ENCODE measurements around the gene DDT.
"Not testable (repeated sequence)": the region's sequence is repeated elsewhere in the genome, so short reads cannot be mapped to it uniquely, and the experiment has no call there.

The DDT gene

DNA sequence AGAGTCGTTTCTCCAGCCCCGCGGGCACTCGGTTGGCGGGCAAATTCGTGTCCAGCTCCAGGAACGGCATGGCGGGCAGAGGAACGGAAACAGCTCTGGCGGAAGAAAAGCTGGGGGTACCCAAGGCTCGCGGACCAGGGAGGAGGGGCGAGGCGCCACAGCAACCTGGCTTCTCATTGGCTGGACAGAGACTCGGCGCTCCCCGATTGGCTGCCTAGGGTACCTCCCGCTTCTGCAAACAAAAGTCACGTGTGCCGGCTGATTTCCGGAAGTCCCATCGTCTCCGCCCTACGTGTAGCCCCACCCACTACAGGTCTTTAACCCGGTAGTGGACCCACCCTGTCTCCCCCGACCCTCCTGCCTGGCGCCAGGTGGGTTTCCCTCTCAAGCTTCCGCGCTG is at the start of gene DDT:
DDT (minus strand) TSS at position 97 of the 400 bp plus-strand sequence; CDS start at position 70, 27 bp downstream.
- not testable (repeated sequence) for DNase-seq

DNA sequence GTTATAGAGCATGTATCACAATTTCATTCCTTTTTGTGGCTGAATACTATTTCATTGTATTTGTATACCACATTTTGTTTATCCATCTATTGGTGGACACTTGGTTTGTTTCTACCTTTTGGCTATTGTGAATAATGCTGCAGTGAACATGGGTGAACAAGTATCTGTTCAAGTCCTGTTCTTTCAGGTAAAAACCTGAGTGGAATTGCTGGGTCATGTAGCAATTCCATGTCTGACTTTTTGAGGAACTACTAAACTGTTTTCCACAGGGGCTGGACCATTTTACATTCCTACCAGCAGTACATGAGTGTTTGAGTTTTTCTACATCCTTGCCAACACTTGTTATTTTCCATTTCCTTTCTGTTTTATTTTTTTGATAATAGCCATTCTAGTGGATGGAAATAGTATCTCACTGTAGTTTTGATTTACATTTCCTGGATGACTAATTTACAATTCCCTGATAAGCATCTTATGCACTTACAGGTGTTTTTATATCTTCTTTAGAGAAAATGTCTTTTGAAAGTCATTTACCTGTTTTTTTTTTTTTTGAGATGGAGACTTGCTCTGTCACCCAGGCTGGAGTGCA is 49.1 kb upstream of the DDT start:
- no peak for DNase-seq

DNA sequence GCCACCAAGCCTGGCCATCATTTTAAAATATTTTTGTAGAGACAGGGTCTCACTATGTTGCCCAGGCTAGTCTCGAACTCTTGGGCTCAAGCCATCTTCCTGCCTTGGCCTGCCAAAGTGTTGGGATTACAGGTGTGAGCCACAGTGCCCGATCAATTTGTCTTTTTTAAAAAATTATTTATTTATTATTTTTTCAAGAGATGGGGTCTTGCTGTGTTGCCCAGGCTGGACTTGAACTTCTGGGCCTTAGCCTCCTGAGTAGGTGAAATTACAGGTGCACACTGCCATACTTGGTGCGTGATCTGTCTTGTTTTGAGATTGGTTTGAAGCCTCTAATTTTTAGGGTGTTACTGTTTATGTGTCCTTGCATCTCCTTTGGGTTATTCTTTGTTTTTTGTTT is 47.1 kb upstream of the DDT start:
- no peak for DNase-seq

DNA sequence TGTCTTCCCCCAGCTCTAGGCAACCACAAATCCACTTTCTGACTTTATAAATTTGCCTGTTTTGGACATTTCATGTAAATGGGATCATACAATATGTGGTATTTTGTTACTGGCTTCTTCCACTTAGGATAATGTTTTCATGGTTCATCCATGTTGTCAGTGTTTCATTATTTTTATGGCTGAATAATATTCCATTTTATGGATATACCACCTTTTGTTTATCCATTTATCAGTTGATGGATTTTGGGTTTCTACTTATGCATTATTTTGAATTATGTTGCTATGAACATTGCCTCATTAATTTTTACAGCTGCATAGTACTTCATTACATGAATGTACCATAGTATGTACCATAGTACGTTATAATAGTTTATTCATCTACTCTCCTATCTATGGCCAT is 41.9 kb upstream of the DDT start:
- DNase-seq, result no peak

DNA sequence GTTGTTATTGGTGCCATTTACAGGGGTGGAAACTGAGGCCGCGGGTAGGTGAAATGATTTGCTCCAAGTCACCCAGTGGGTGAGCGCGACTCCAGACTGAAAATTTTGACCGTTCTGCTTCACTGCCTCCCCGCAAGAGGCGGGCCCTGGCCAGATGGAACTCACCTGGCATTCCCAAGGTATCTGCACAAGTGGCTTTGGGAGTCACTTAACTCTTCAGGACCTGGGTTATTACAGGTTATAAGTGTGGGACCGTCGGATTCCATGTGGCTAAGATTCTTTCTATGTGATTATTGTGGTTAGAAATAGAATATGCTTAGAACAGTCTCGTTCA is 37.5 kb upstream of the DDT start:
- no peak for DNase-seq

DNA sequence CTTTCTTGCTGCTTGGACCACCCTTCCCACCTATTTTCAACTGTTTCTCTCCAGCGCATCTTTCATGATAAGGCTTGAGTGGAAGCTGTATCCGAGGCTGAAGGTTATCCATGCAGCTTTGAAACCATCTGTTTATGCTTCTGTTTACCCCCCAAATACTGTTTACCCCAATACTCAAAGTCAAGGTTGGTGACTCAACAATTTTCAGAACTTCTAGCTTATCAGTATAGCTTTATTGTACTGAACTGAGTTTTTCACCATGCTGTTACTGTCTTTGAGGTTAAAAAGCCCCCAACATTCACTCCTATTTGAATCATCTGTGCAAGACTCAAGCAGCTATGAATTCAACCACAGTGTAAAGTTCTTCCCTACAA is 35.8 kb upstream of the DDT start:
- DNase-seq, result no peak

DNA sequence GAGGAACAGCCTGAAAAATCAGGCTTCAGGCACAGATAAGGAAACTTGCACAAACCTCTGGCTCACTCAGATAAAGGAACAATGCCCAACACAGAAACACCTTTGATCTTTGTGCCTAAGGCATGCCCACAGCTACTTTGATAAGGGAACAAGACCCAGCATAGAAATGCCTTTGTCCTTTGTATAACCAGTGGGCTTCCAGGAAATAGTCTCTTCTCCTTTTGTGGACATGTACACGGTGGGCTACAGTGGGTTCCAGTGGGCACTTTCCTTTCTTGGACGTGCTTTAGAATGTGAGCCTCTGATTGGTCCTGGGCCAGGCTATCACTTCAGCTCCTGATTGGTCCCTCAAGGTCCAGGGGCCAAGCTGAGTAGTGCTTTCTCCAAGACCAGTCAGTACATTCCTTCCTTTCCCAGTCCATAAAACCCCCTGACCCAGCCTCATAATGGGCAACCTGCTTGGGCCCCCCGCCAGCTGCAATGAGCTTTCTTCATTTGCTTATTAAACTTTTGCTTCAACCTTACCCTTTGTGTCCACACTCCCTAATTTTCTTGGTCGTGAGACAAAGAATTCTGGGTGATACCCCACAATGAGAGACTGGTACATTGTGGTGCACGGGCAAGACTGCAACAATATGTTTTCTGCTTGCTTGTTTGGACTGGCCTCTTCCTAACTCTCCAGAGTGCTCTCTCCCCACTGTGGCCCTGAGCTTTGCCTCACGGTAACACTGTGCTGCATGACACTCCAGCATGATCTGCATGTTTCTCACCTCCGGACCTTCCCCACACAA is 35.2 kb upstream of the DDT start:
- DNase-seq, result no peak

DNA sequence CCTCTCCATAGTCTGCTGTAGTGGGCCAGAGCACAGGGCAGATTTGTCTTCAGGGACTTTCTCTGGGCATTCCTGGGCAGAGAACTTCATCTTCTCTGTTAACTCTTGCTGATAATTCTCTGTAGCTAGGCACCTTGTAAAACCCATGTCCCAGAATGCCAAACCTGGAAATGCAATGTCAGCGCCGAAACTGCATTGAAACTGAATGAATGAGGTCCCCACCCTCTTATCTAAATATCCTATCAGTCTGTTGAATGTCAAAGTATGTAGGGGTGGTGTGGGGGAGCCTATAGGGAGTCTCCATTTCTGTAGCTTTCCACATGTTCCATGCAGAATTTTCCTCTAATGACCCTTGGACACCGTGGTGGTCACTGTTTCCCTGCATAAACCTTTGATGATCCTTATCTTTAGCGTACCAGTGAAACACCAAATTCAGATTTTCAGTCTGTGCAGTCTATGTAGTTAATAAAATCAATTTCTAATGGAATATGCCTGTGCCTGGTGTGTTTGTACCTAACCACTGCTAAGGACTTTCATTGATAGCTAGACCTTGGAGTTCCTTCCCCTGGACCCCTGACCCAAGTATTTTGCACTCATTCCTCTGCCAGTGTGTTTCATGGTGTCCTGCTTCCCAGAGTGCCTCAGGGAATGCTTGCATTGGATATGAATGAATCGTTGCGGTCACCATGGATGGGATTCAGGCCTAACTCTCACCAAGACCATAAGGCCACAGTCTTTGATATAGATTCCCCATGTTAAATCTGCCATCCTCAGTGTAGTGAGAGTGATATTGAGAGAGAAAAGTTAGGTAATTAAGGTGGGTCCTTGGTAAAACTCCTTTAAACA is 34.4 kb upstream of the DDT start:
- no peak for DNase-seq

DNA sequence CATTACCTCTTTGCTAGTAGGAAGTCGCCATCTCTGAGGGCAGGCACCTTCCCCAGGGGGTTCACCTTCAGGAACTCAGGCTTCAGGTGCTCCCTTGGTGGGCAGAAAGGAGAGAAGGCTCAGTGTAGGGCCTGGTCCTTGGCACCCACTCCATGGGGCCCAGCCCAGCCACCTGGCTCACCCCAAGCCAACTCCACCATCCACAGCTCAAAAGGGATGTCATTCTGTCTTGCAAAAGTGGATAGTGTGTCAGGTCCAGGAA is 33.7 kb upstream of the DDT start:
- DNase-seq, result no peak

DNA sequence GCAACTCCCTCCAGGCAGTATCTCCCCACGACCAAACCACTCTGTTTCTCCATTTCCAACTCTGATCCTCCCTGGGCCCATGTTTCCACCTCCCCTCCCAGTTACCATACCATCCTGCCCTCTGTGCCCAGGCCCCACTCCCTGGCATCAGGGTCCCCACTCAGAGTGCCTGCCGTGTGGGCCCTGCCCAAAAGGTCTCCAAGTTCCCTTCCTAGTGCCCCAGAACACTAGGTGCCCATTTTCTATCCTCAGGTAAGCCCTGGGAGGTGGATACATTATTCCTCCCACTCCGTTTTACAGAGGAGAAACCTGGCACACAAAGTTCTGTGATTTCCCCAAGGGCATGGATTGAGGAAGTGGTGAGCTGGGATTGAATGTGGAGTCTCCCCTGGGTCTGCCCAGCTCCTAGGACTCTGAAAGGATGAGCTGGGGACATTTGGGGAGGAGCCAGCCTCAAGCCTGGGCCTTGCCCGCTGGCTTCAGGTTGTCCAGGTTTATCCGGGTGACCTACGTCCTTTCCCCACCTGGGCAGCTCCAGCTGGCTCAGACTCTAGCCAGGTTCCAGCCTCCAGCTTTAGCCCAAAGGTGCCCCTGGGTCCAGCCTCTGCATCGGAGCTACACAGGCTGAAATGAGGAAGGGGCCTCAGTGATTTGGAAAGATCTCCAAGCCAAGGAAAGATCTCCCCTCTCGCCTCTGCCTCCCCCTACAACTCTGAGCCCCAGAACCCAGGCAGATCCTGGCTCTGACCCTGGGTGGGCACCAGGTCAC is 33.2 kb upstream of the DDT start:
- DNase-seq, result no peak

DNA sequence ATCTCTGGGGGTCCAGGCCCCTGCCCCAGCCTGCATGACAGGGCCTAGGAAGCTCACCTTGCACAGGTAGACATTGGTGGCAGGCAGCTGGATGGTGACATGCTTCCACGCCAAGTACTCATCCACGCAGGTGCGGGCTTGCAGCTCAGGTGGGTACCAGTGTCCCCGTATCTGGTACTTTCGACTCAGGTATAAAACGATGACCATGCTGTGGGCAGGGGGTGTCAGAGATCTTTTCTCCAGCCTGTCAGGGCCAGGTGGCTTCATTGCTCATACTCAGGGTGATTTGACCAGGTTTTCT is 32.6 kb upstream of the DDT start:
- no peak for DNase-seq

DNA sequence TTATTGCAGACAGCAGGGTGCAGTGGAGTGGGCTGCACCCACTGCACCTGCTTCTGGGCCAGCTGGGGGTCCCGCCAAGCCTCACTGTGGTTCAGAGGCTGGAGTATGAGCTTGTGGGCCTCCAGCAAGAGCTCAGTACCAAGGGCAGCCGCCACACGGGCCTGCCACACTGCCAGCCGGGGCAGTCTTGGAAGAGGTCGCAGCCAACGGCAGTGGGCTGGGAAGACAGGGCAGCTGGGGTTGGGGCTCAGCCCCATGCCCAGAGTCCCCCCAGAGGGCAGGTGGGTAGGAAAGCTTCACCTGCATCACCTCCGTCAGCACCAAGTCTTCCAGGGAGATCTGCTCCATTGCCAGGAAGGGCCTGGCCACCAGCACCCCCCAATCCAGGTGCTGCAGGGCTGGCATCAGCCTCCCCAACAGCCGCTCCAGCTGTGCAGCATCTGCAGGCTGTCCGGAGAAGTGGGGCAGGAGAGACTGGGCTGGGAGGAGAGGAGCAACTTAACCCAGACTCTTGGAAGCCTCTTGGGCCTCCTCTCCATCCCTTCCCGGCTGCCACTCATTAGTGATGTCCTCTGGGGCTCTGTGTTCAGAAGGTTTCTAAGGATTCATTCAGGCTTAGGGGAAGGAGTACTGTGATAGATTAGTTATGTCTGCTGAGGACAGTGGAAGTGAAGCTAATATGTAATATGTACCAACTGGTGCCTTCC is 32.1 kb upstream of the DDT start:
- no peak for DNase-seq

DNA sequence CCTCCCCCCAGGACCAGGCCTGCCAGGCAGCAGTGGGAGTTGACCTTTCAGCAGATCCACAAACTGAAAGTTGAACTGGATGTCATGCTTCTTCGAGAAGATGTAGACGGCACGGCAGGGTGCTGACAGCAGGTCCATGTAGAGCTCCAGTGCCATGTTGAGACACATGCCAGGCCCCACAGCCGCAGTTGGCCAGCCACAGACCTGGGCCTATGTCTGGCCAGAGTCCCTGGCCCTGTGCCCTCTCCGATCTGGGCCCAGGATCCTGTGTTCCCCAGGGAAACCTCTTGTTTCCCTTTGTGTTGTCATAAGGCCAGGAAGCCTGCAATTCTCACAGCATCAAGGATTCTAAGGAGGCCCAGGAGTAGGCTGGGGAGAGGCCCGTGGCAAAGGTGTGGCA is 31.0 kb upstream of the DDT start, which contains the start of gene GSTT4:
GSTT4 (minus strand) TSS at position 253 of the 400 bp plus-strand sequence; CDS start at position 156, 97 bp downstream.
- no peak for DNase-seq

DNA sequence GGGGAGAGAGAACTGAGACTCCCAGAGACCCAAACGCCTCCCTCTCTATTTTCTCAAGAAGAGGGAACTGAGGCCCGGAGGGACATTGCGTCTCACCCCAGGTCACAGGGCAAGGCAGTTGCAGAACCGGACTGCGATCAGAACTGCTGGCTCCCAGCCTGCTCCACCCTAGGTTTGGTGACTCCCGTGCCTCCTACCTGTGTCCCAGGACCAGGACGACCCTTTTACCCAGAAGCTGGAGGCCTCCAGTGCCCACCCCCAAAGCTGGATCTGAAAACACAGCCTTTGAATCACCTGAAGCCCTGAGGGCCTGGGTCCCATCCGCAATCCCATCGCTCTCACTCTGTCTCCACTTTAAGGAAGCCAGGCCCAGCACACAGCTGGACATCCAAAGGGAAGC is 29.6 kb upstream of the DDT start:
- DNase-seq, result no peak

DNA sequence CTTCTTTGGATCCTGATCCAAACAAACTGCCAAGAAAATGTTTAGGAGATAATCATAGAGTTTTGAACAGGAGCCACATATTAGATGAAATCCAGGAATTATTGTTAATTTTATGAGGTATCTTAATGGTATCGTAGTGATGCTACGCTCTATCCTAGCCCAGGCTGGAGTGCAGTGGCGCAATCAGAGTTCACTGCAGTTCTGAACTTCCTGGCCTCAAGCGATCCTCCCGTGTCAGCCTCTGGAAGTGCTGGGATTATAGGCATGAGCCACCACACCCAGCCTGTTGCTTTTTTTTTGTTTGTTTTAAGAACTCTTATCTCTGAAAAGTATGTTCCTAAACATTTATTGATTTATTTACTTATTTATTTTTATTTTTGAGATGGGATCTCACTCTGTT is 28.6 kb upstream of the DDT start:
- DNase-seq, result no peak

DNA sequence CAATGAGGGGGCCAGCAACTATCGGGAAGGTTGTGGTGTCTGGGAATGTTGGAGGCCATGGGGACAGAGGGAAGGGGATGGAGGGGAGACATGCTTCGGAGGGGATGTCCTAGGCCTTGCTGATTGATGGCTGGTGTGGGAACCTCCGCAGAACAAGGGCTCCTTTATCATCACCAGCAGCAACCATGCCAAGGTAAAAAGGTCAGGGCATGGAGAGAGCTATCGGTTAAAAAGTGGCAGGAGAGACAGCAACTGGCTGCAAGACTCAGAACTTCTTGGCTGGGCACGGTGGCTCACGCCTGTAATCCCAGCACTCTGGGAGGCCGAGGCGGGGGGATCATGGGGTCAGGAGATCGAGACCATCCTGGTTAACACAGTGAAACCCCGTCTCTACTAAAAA is 28.0 kb upstream of the DDT start:
- DNase-seq, result no peak

DNA sequence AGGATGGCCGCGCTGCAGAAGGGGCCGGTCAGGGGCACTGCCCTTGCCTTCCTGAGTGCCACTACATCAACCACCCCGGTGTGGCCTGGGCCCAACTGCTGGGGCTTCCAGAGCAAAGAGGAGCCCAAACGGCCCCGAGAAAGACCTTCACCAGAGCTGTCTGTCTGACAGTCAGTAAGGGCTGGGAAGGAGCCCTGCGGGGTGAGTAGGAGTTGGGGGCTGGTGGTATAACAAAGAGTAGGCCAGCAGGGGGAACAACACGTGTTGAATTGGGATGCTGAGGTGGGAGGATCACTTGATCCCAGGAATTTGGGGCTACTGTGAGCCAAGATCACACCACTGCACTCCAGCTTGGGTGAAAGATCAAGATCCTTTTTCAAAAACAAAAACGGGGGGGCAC is 27.1 kb upstream of the DDT start:
- DNase-seq, result no peak

DNA sequence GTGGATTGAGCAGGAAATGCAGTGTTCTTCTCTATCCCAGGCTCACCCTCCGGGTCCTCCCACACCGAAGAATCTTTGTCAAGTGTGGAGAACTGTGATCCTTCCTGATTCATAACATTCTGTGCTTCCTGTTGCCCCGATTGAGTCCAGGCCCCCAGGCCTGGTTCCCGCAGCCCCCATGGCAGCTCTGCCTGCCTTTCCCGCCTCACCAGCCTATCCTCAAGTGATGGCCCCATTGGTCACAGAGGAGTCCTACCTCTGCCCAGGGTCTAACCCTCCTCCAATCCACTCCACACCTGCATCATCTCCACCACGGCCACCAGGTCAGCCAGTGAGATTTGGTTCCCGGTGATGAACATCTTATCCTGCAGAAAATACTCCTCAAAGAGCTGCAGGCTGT is 25.5 kb upstream of the DDT start:
- DNase-seq, result not testable (repeated sequence)

DNA sequence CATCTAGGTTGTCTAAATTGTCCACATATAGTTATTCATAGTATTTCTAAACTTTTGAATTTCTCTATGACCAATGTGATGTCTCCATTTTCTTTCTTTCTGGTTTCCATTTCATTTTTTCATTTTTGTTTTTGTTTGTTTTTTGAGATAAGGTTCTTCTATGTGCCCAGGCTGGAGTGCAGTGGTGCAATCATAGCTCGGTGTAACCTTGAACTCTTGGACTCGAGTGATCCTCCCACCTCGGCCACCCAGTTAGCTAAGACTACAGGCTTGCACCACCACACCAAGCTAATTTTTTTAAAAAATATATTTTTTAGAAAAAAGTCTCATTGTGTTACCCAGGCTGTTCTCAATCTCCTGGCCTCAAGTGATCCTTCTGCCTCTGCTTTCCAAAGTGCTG is 22.9 kb upstream of the DDT start:
- DNase-seq, result no peak

DNA sequence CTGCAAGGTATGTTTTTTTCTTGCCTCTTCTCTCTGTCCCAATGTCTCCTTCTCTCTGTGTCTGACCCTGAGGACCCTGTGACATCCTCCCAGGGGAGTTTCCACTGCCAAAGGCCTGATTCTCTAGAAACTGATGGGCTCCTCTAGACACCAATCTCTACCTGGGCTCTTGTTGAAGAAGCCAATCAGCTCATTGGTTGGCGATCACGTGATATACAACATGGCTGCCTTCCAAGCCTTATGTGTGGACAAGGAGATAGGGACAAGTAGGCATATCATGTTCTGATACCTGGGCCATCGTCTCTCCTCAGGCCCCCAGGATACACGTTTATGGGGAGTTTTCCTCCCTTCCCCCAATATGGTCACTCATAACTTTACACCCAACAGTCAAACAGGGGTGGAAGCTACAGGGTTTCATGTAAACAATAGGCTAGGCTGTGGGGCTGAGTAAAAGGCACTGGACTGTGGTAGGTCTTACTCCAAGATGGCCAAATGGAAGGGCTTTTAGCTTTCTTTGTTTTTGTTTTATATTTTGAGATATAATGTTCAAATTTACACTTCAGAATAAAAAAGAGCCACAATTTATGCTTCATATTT is 19.4 kb upstream of the DDT start:
- DNase-seq, result not testable (repeated sequence)

DNA sequence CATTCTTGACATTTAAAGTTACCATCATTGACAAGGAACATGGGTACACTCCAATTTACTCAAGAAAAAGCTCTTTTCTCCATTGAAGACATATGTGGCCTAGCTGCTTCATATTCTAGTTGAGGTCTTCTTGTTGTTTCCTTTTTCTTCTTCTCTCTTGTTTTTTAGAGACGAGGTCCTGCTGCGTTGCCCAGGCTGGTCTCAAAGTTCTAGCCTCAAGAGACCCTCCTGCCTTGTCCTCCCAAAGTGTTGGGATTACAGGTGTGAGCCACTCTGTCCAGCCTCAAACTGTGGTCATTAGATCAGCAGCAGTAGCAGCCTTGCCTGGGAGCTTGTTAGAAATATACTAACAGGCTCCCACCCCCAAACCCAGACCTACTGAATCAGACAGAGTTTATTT is 18.8 kb upstream of the DDT start:
- DNase-seq, result not testable (repeated sequence)

DNA sequence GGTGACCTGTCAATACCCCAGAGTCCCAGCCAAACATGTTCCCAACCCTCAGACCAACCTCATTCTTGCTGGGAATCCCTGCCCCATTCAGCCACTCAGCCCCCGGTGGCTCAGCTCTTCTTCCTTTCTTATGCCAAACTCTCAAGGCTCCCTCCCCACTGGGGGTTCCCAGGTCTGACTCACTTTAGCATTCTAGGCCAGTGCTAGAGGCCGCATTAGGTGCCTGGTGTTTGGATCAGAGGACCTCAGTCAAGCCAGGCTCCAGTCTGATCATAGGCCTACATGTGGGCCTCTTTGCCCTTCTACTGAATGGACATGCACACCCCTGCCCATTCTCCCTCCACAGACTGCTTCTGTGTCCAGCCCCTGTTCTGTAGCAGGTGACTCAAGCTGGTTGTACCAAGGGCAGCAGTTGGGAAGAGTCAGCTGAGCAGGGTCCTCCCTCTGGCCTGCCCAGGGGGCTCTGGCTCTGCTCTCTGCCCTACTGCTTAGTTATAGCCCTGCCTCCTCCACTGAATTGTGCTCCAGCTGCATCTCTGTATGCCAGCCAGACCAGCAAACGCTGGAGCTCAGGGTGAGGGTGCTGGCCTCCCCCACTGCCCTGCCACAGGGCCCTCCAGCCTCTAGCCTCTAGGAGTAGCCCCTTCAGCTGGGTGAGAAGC is 15.5 kb upstream of the DDT start:
- DNase-seq, result not testable (repeated sequence)

All from NCI-H1092 treated with DMSO at 0.1 percent for 48 hours (cell line).